Testis (tissue), 3 donors: Measurements from ENCODE around the gene RNASEH1. TPM values are rescaled to one million over a fixed set of nuclear protein-coding genes. Genes with fewer than 3 reads are reported as not detected.
"Not testable (repeated sequence)": the region's sequence is repeated elsewhere in the genome, so short reads cannot be mapped to it uniquely, and the experiment has no call there.

Experiments used
- DNase-seq: peaks from one replicate; pipeline ENCODE4 v3.0.0-alpha.2; 2019
- H3K27ac ChIP-seq, 2 donors: fragments of 200-600 bp; sonication (generic); one replicate each; pipeline ENCODE4 v1.5.1; 2019
- H3K27me3 ChIP-seq: fragments of 200-600 bp; sonication (generic); one replicate; pipeline ENCODE4 v1.5.1; 2019
- H3K36me3 ChIP-seq: fragments of 200-600 bp; sonication (generic); one replicate; pipeline ENCODE4 v1.5.1; 2017; ENCODE audit warnings: low read depth; ENCODE audit errors: missing control alignments
- H3K4me1 ChIP-seq: fragments of 200-600 bp; sonication (generic); one replicate; pipeline ENCODE4 v1.5.1; 2019
- H3K4me3 ChIP-seq, 2 donors: fragments of 200-600 bp; sonication (generic); one replicate each; pipeline ENCODE4 v1.5.1; 2017 to 2019
- H3K9me3 ChIP-seq: fragments of 200-600 bp; sonication (generic); one replicate; pipeline ENCODE4 v1.5.1; 2017
- CTCF ChIP-seq, 3 experiments: fragments of 450-650 bp in 2 of 3; fragments of 200-600 bp in 1 of 3; sonication (generic) in 1 of 3; IDR thresholded peaks; one replicate each; pipeline ENCODE4 v1.5.1; 2016 to 2019; ENCODE audit warnings: antibody characterized with exemption in 3 of 3, mild to moderate bottlenecking in 2 of 3, moderate library complexity in 1 of 3
- POLR2A ChIP-seq: fragments of 450-650 bp; IDR thresholded peaks from one replicate; pipeline ENCODE4 v1.6.1; 2017; ENCODE audit warnings: antibody characterized with exemption, mild to moderate bottlenecking, moderate library complexity
- WGBS, 2 donors: methylation state at CpG; one replicate each; pipeline ENCODE4 v1.1.5; 2018; 5-methylcytosine and 5-hydroxymethylcytosine counted together
- intact Hi-C: fragments of 100-400 bp; cut with DNase I; formaldehyde crosslinking; loops from one replicate; pipeline ENCODE4 v1.15.1; 2023; ENCODE audit warnings: low total_unique reads
- polyA plus RNA-seq: library from polyadenylated mRNA; stranded (reverse); fragments of 350-450 nt; fragmentation: Illumina TruSeq; extraction: RNeasy Lipid Tissue Mini Kit (QIAGEN cat#74804); gene quantifications from one replicate; pipeline ENCODE4 v1.2.3, GENCODE V29; 2014; ENCODE audit warnings: low read depth, low replicate concordance; ENCODE audit not compliant: insufficient read depth
- total RNA-seq, 2 donors: library from RNA; depleted of rRNA; stranded (reverse); fragments of >200 nt; gene quantifications; one replicate each; pipeline ENCODE4 v1.2.3, GENCODE V29; 2016

RNASEH1 gene
- total and polyA plus RNA-seq, 3 donors from 2014 or later: 19.5 to 24.6 (median 23.5) TPM

GRCh38 chr2:3500326-3500899 is 57.7 kb downstream of the RNASEH1 start:
- no peak for DNase-seq
- Histone ChIP-seq H3K9me3 (no peaks in the 10 kb centered on the region), H3K27ac (no peak overlapping the region), H3K4me1 (peaks cover 3% of the 10 kb centered on the region), H3K36me3 (no peaks in the 10 kb centered on the region), H3K4me3 (no peak overlapping the region), H3K27me3 (no peaks in the 10 kb centered on the region)
- intact Hi-C loops: no loop called here
- no peak for TF ChIP-seq CTCF (IDR thresholded peaks at IDR 0.05)
- TF ChIP-seq POLR2A: no peak
- WGBS, 2 donors: 92 to 95% methylated on average over 24 to 34 of the region's 34 CpGs

GRCh38 chr2:3498783-3499394 is 59.2 kb downstream of the RNASEH1 start:
- no peak overlapping the region for H3K4me3 ChIP-seq
- no peak overlapping the region for H3K27ac ChIP-seq
- no peak for DNase-seq
- intact Hi-C loops: no loop called here
- H3K4me1 ChIP-seq: peaks cover 1% of the 10 kb centered on the region
- H3K27me3 ChIP-seq: no peaks in the 10 kb centered on the region
- TF ChIP-seq CTCF (IDR thresholded peaks at IDR 0.05) (no peak), POLR2A (no peak)
- WGBS, 2 donors: 94 to 95% methylated on average over 18 of the region's 18 CpGs
- H3K36me3 ChIP-seq: no peaks in the 10 kb centered on the region
- H3K9me3 ChIP-seq: no peaks in the 10 kb centered on the region

- H3K4me3 ChIP-seq, intact Hi-C loops, H3K9me3 ChIP-seq, H3K27me3 ChIP-seq, H3K4me1 ChIP-seq, H3K27ac ChIP-seq, DNase-seq, H3K36me3 ChIP-seq: not testable (repeated sequence)
- 90 to 94% methylated on average over 15 of the region's 15 CpGs for WGBS, 2 donors
Observed at GRCh38 chr2:3496708-3497080, 61.4 kb downstream of the RNASEH1 start.

Other genes starting within 250 kb of the RNASEH1 start
- 10 to 100 TPM; 32.1 to 40.2 TPM for gene EIPR1, start 180.5 kb downstream of the RNASEH1 start, total RNA-seq
- 31.5 TPM for gene EIPR1, start 180.5 kb downstream of the RNASEH1 start, polyA plus RNA-seq
- gene TRAPPC12, start 178.6 kb downstream of the RNASEH1 start, total RNA-seq: 100 to 1,000 TPM; 172 to 236 TPM
- 406 TPM for gene TRAPPC12, start 178.6 kb downstream of the RNASEH1 start, polyA plus RNA-seq
- 10 to 100 TPM; 41.6 to 52.5 TPM for gene ADI1, start 38.8 kb downstream of the RNASEH1 start, total RNA-seq
- gene ADI1, start 38.8 kb downstream of the RNASEH1 start, polyA plus RNA-seq: 41.1 TPM
- gene RPS7, start 16.9 kb upstream of the RNASEH1 start, total RNA-seq: 100 to 1,000 TPM; 728 to 906 TPM
- 989 TPM for gene RPS7, start 16.9 kb upstream of the RNASEH1 start, polyA plus RNA-seq
- gene COLEC11, start 36.8 kb upstream of the RNASEH1 start, total RNA-seq: 10 to 100 TPM; 15.4 to 15.8 TPM
- gene COLEC11, start 36.8 kb upstream of the RNASEH1 start, polyA plus RNA-seq: 12.7 TPM
- gene ALLC, start 99.9 kb upstream of the RNASEH1 start, total RNA-seq: 10 to 100 TPM in 1 of 2 donors, 1 to 10 TPM in 1; 8.1 to 18.5 TPM
- 35.1 TPM for gene ALLC, start 99.9 kb upstream of the RNASEH1 start, polyA plus RNA-seq
- 10 to 100 TPM; 10.6 to 12.1 TPM for gene DCDC2C, start 145.2 kb upstream of the RNASEH1 start, total RNA-seq
- gene DCDC2C, start 145.2 kb upstream of the RNASEH1 start, polyA plus RNA-seq: 9.9 TPM